ENCODE measurements around the gene TPSD1.
"Not testable (repeated sequence)": the region's sequence is repeated elsewhere in the genome, so short reads cannot be mapped to it uniquely, and the experiment has no call there.

Gene TPSD1

DNA sequence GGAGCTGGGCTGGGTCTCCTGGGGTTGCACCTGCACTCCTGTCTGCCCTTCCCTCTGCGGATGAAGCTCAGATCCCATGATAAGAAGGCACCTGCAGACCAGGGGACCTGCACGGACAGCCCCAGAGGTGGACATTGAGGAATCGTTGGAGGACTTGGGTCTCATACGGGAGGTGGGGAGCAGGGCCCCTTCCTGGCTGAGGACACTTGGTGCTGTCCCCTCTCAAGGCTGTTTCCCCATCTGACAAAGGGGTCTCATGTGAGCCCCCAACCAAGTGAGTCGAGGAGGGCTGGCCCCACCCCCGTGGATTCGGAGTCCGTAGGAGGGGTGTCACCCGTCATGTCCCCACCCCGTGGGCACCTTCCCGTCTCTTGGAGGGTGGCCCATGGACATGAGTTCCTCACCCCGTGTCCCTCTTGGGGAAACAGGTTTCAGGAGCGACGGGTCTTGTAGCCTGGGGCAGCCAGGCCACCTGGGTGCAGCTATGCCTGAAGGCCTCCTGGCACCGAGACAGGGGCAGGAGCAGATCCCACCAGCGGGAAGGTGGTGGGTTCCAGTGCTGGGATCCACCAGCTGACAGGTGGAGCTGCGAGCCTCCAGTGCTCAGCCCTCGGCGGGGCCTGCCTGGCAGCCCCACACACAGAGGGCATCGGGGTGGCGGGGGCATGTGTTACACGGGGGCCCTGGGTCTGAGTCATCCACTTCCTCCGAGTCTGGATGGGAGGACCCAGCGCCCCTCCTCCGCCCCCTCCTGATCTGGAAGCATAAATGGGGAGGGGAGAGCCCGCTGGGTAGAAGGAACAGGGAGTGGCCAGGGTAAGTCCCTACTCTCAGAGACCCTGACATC is at the start of gene TPSD1:
TSS of gene TPSD1 (plus strand) at position 794 of the 847 bp plus-strand sequence. CDS start 212 bp downstream, outside the sequence.
- not testable (repeated sequence) for DNase-seq (ENCODE audit: low spot score)

DNA sequence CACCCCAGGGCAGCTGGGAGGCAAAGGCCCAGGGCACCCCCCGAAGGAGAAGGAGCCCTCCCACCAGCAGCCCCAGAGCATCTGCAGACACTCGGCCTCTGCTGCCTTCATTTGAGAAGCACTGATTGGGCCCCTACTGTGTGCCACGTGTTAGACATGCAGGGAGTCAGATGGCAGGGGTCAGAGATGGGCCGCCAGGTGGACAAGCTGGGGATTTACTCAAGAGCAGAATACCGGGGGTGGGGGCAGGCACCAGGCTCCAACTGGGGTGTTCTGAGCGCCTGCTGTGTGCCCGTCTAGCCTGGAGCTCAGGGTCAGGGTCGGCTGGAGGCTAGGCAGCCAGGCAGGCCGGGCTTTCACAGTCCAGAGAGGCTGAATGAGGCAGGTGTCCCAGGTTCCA is 49.5 kb upstream of the TPSD1 start:
- no peak for DNase-seq (ENCODE audit: low spot score)

DNA sequence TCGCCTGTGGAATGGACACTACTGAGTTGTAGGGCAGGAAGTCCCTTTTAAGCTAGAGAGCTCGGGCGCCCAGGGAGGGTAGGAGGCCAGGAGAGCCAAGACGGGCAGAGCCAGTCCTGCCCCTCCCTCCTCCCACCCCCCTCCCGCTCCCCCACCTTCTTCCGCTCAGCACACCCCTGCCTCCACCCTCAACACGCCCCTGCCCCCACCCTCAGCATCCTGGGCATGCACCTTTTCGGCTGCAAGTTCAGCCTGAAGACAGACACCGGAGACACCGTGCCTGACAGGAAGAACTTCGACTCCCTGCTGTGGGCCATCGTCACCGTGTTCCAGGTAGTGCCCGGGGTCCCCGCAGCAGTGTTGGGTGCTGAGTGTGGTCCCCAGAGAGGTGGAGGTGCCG is 49.1 kb upstream of the TPSD1 start:
- no peak for DNase-seq (ENCODE audit: low spot score)

DNA sequence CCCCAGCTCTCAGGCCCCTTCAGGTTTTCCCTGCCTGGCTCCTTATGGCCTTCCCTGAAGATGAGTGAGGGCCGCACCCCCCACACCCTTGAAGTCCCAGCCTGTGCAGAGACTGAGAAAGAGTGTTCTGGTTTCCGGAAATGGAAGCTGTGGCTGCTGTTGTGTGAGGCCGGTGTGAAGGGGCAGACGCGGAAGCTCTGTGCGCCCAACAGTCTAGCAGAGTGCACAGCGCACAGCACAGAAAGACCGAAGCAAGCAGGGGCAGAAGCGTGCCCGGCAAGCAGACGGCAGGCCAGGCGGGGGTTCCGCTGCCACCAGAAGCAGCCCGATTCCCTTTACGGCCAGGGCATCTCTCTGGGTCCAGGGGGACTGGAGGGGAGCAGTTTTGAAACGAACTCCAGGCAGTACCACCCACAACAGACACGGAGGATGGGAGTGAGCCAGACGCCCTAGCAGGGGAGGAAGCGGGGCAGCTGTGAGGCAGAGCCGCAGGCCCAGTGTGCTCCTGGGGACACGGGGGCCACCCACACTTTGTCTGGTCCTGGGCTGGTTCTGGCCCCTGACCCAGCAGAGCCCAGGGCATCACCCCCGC is 47.5 kb upstream of the TPSD1 start:
- no peak for DNase-seq (ENCODE audit: low spot score)

DNA sequence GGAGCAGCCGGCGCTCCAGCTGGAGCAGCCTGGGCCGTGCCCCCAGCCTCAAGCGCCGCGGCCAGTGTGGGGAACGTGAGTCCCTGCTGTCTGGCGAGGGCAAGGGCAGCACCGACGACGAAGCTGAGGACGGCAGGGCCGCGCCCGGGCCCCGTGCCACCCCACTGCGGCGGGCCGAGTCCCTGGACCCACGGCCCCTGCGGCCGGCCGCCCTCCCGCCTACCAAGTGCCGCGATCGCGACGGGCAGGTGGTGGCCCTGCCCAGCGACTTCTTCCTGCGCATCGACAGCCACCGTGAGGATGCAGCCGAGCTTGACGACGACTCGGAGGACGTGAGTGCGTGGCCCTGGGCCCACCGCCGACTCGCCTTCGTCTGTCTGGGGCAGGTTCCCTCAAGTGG is 46.8 kb upstream of the TPSD1 start:
- no peak for DNase-seq (ENCODE audit: low spot score)

DNA sequence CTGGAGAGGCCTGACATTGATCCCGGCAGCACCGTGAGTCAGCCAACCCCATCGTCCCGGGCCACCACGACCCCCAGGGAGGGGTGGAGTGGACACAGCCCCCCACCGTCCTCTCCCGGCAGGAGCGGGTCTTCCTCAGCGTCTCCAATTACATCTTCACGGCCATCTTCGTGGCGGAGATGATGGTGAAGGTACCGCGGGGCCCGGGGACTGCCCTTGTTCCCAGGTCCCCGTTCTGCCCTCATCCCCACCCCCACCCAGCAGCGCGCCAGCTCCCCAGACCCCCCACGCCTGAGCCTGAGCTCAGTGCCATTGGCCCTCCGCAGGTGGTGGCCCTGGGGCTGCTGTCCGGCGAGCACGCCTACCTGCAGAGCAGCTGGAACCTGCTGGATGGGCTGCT is 45.4 kb upstream of the TPSD1 start:
- DNase-seq (ENCODE audit: low spot score) = no peak

DNA sequence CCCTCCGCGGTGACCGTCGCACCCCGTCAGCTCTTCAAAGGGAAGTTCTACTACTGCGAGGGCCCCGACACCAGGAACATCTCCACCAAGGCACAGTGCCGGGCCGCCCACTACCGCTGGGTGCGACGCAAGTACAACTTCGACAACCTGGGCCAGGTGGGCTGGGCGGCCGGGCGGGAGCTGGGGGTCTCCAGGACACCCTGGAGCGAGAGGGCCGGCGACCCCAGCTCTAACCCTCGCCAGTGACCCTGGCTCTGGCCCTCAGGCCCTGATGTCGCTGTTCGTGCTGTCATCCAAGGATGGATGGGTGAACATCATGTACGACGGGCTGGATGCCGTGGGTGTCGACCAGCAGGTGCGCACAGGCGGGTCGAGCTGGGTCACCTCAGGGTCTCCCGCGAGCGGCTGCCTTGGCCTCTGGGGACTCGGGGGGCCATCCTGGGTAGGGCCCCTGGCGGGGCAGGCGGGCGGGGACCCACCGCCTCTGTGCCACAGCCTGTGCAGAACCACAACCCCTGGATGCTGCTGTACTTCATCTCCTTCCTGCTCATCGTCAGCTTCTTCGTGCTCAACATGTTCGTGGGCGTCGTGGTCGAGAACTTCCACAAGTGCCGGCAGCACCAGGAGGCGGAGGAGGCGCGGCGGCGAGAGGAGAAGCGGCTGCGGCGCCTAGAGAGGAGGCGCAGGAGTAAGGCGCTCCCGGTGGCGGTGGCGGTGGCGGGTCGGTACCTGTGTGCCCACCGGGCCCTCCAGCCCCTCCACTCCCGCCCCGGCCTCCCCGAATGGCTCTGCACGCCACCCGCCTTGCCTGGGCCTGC is 44.2 kb upstream of the TPSD1 start:
- DNase-seq (ENCODE audit: low spot score) = no peak

DNA sequence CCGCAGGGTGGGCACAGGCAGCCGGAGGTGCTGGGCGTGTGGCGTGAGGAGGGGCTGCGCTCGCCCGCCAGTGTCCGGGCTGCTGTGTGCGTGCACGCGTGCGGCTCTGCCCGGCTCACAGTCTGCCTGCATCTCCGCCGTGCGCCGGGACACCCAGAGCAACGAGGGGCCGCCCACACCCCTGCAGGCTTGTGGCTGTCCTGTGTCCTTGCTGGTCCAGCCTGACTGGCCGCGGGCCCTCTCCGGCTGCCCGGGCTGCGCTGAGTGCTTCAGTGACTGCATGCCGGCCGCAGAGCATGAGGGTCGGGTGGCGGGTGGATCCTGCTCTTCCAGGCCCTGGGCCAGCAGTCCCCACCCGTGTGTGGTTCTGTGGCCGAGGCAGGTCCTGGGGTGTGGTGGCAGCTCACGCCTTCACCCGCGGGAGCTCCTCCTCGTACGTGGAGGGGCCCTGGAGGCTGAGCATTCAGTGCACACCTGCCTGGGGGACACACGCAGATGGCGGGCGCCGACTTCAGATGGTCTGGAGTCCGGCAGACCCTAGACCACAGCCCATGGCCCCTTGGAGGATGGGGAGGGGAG is 43.2 kb upstream of the TPSD1 start:
- DNase-seq (ENCODE audit: low spot score) = no peak

DNA sequence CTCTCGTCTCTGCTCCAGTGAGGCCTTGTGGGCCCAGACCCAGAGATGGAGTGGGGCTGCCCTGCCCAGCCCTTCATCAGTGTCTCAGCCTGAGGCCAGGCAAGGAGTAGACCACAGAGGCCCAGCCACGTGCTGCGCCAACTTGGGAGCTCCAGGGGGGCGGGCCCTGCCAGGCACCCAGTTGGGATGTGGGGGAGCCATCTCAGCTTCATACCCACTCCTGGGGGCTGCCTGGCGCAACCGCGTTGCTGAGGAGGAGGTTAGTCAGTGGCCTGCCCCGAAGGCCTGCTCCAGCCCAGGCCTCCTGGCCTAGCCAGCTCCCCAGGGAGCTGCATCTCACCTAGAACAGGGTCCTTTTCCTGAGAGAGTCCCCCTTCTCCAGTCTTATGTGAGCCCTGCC is 42.6 kb upstream of the TPSD1 start:
- DNase-seq (ENCODE audit: low spot score) = no peak

DNA sequence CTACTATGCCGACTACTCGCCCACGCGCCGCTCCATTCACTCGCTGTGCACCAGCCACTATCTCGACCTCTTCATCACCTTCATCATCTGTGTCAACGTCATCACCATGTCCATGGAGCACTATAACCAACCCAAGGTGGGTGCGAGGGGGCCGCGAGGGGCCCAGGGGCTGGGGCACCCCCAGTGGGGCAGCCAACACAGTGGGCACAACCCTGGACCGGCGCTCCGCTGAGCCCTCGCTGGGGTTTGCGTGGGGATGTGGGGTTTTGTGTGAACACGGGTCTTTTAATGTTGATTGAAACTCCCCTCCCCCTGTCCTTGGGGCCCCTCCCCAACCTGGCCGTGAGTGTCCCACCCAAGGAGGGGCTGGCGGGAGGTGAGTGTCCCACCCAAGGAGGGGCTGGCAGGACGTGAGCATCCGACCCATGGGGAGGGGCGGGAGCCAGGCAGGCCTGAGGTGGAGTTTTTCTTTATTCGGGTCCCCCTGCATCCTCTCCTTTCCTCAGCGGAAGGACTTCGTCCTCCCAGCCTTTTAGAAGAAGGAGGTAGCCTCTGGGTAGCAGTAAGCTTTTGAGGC is 42.0 kb upstream of the TPSD1 start:
- no peak for DNase-seq (ENCODE audit: low spot score)

DNA sequence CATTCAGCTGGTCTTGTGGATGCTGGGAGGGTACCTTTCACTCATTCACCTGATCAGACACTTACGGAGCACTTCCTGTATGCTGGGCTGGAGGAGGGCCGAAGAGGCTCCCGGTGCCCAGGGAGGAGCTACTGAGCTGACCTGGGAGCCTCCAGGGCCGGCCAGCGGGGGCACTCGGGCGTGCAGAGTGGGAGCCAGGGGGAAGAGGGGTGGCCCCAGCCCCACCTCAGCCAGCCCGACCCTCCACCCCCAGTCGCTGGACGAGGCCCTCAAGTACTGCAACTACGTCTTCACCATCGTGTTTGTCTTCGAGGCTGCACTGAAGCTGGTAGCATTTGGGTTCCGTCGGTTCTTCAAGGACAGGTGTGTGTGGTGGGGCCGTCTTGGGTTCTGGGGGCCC is 41.1 kb upstream of the TPSD1 start:
- DNase-seq (ENCODE audit: low spot score) = no peak

DNA sequence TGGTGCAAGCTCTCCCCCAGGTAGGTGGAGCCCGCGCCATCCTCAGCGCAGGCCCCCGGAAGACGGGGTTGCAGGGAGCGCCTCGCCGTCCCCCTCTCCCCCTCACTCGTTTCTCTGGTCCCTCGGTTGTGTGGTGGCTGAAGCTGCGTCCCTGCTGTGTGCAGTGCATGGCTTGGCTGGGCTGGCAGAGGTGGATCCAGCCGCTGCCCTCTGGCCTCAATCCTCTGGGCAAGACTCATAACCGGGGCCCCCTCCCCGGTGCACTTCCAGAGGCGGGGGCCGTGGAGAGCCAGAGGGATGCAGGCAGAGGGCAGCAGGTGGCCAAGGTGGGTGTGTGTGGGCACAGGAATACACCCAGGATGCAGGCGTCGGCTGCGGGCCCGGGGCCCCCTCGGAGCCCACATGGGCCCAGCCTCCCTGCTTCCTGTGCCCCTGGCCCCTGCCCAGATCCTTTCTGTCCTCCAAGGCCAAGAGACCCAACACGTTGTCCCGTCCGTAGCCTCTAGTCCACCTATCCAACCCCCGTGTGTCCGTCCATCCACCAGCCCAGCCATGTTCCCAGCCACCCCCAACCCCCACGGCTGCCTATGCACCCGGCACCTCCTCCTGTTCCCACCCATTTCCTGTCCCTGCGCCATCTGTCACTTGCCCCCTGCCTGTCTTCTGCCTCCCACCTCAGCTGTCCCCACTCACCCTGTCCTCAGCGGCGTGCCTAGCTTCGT is 40.1 kb upstream of the TPSD1 start:
- DNase-seq (ENCODE audit: low spot score) = no peak

DNA sequence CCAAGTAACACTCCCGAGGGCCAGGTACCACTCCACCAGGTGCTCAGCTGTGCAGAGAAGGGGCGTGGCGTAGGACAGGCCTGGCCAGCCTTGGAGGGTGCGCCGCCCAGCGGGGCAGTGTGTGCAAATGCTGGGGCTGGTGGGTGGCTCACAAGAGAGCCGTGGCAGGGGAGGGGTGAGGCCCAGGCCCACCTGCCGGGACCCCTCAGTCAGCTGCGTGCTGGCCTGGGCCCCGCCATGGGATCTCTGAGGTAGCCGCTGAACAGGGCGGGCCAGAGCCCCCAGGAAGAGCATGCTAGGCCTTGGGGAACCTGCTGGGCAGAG is 39.6 kb upstream of the TPSD1 start:
- no peak for DNase-seq (ENCODE audit: low spot score)

DNA sequence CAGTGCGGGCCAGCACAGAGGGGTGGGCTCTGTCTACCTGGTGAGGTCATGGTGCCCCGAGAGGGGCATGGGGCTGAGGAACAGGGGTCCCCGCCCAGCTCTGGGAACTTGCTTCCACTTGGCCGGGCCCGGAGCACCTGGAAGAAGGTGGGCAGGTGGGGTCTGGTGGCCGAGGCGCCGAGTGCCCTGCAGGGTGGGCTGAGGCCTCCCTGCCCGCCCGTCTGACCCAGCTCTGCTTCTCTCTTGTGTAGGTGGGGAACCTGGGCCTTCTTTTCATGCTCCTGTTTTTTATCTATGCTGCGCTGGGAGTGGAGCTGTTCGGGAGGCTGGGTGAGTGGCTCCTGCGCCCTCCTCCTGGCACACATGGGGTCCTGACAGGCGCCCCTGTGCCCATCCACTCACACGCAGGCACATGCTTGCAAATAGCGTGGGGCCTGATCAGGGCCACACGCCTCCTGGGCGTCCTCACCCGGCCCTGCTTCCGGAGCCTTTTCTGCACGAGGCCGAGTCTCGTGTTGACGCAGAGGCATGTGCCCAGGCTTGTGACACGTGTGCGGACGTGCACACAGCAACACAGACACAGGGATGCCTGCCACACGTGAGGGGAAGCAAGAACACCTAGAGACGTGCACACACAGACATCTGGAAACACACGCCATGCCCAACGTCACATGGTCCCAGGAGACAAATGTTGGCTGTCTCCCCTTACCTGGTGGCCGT is 39.0 kb upstream of the TPSD1 start:
- no peak for DNase-seq (ENCODE audit: low spot score)

DNA sequence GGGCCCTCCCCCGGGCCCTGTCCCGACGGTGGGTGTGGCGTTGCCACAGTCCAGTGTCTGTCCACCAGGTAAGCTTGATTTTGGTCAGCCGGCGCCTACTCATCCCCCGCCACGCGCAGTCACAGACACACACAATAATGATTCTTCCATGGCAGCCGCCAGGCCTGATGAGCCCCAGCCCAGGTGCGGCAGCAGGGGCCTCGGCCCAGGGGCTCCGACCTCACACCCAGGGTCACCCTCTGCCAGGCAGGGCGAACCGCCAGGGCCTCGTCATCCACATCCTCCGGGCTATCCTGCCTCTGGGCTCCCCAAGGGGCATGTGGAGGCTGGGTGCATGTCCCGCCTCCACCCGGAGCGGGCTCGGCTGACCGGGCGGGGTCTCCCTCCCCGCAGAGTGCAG is 38.3 kb upstream of the TPSD1 start:
- DNase-seq (ENCODE audit: low spot score) = no peak

DNA sequence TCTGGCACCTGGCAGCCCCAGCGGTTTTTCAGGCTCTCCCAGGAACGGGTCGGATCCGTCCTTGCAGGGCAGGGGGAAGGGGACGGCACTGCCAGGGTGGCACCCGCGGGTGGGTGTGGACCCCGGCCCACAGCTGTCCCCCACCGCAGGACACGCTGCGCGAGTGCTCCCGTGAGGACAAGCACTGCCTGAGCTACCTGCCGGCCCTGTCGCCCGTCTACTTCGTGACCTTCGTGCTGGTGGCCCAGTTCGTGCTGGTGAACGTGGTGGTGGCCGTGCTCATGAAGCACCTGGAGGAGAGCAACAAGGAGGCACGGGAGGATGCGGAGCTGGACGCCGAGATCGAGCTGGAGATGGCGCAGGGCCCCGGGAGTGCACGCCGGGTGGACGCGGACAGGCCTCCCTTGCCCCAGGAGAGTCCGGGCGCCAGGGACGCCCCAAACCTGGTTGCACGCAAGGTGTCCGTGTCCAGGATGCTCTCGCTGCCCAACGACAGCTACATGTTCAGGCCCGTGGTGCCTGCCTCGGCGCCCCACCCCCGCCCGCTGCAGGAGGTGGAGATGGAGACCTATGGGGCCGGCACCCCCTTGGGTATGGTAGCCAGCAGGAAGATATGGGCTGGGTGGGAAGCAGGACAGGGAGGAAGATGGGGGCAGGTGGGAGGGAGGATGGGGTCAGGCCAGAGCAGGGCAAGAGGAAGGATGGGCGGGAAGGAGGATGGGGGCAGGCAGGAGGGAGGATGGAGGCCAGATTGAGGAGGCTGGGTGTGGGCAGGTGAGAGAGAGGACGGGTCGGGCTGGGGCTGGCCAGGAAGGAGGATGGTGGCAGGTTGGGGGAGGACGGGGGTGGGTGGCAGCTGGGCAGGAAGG is 37.6 kb upstream of the TPSD1 start:
- DNase-seq (ENCODE audit: low spot score) = no peak

DNA sequence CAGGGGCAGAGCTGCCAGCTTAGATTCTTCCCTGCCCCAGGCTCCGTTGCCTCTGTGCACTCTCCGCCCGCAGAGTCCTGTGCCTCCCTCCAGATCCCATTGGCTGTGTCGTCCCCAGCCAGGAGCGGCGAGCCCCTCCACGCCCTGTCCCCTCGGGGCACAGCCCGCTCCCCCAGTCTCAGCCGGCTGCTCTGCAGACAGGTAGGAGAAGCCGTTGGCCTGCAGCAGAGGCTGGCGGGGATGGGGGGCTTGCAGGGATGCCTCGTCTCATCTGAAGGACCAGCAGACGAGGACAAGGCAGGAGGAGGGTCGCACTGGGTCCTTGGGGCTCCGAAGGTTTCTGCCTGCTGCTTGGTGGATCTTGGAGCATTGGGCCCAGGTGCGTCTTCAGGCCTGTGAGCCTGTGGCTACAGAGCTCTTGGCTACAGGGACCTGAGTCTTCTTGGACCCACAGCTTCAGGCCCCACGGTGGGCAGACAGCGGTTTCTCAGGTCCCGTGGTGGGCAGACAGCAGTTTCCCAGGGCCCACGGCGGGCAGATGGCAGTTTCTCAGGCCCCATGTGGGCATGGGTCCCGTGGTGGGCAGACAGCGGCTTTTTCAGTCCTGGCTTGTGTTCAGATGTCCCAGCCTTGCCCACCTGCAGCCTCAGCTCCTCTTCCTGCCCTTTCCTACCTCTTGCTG is 36.8 kb upstream of the TPSD1 start:
- DNase-seq (ENCODE audit: low spot score) = no peak

DNA sequence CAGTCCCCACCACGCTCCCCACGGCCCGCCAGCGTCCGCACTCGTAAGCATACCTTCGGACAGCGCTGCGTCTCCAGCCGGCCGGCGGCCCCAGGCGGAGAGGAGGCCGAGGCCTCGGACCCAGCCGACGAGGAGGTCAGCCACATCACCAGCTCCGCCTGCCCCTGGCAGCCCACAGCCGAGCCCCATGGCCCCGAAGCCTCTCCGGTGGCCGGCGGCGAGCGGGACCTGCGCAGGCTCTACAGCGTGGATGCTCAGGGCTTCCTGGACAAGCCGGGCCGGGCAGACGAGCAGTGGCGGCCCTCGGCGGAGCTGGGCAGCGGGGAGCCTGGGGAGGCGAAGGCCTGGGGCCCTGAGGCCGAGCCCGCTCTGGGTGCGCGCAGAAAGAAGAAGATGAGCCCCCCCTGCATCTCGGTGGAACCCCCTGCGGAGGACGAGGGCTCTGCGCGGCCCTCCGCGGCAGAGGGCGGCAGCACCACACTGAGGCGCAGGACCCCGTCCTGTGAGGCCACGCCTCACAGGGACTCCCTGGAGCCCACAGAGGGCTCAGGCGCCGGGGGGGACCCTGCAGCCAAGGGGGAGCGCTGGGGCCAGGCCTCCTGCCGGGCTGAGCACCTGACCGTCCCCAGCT is 35.7 kb upstream of the TPSD1 start:
- DNase-seq (ENCODE audit: low spot score) = no peak
